GM12892 (cell line): ENCODE data around the gene CHRM2.

Experiments used
- POLR2A ChIP-seq: IDR thresholded peaks from 2 replicates; pipeline ENCODE4 v1.6.1; 2011; ENCODE audit warnings: low read depth, low read length, control low read depth
- POLR2AphosphoS5 ChIP-seq: IDR thresholded peaks from 2 replicates; pipeline ENCODE4 v1.6.1; 2011; ENCODE audit warnings: low read depth, low read length, control low read depth
- TAF1 ChIP-seq: IDR thresholded peaks from 2 replicates; pipeline ENCODE4 v1.6.1; 2011; ENCODE audit warnings: low read depth, mild to moderate bottlenecking, control low read depth, low read length, borderline replicate concordance

GRCh38 chr7:137003566-137003965, 135.1 kb downstream of the CHRM2 start:
- TF ChIP-seq POLR2A (no peak), TAF1 (no peak), POLR2AphosphoS5 (no peak)
